CD8-positive, alpha-beta memory T cell (primary cell): Measurements from ENCODE around the gene ZFP91. TPM values are rescaled to one million over a fixed set of nuclear protein-coding genes. Genes with fewer than 3 reads are reported as not detected.

Experiments
- CTCF ChIA-PET: fragments of 350-600 bp; sonication (Branson Sonifier 250); formaldehyde crosslinking; loops from one replicate; lab custom pipeline; 2021; ENCODE audit warnings: antibody characterized with exemption; lab: Charles Lee
- POLR2A ChIA-PET: fragments of 350-600 bp; sonication (Branson Sonifier 250); formaldehyde crosslinking; loops from one replicate; lab custom pipeline; 2021; ENCODE audit warnings: antibody characterized with exemption; lab: Charles Lee
- DNase-seq, 5 donors: peaks; one replicate each; pipeline versions ENCODE4 v3.0.0 to v3.0.0-alpha.2; 2020 to 2022; ENCODE audit warnings: mixed read lengths in 1 of 5
- H3K27ac ChIP-seq: one replicate; pipeline ENCODE4 v1.7.0; 2013; ENCODE audit warnings: low read depth, mild to moderate bottlenecking, low read length, moderate library complexity
- H3K27me3 ChIP-seq: 2 replicates; pipeline ENCODE4 v1.7.0; 2013; ENCODE audit warnings: low read length, mild to moderate bottlenecking; ENCODE audit not compliant: insufficient read depth, poor library complexity, severe bottlenecking
- H3K36me3 ChIP-seq: 2 replicates; pipeline ENCODE4 v1.7.0; 2013; ENCODE audit warnings: mild to moderate bottlenecking, low read length, moderate library complexity; ENCODE audit not compliant: insufficient read depth
- H3K4me1 ChIP-seq: 2 replicates; pipeline ENCODE4 v1.7.0; 2013; ENCODE audit warnings: mild to moderate bottlenecking, low read length, moderate library complexity; ENCODE audit not compliant: insufficient read depth
- H3K4me3 ChIP-seq: 2 replicates; pipeline ENCODE4 v1.7.0; 2013; ENCODE audit warnings: mild to moderate bottlenecking, low read length
- H3K9me3 ChIP-seq: 2 replicates; pipeline ENCODE4 v1.7.0; 2013; ENCODE audit warnings: mild to moderate bottlenecking, low read length
- H3K27ac Mint-ChIP-seq, 8 donors: one replicate each; pipeline ENCODE4 v1.8.0; 2020 to 2021; ENCODE audit warnings: mixed read lengths in 8 of 8, mild to moderate bottlenecking in 6 of 8, inconsistent platforms in 3 of 8, moderate library complexity in 3 of 8
- H3K27me3 Mint-ChIP-seq, 2 donors: one replicate each; pipeline ENCODE4 v1.8.0; 2020 to 2021; ENCODE audit warnings: mixed read lengths in 2 of 2, mild to moderate bottlenecking in 1 of 2, moderate library complexity in 1 of 2
- H3K36me3 Mint-ChIP-seq, 3 donors: one replicate each; pipeline ENCODE4 v1.8.0; 2020 to 2021; ENCODE audit warnings: mixed read lengths in 3 of 3, inconsistent platforms in 1 of 3, mild to moderate bottlenecking in 1 of 3
- H3K4me1 Mint-ChIP-seq, 3 donors: one replicate each; pipeline ENCODE4 v1.8.0; 2020 to 2021; ENCODE audit warnings: mixed read lengths in 3 of 3, inconsistent platforms in 1 of 3, mild to moderate bottlenecking in 1 of 3
- H3K4me3 Mint-ChIP-seq, 7 donors: one replicate each; pipeline ENCODE4 v1.8.0; 2020 to 2021; ENCODE audit warnings: mixed read lengths in 7 of 7, mild to moderate bottlenecking in 6 of 7, moderate library complexity in 4 of 7, inconsistent platforms in 2 of 7
- H3K9me3 Mint-ChIP-seq, 5 donors: one replicate each; pipeline ENCODE4 v1.8.0; 2020 to 2022; ENCODE audit warnings: mixed read lengths in 5 of 5, mild to moderate bottlenecking in 3 of 5, moderate library complexity in 2 of 5, inconsistent platforms in 1 of 5
- polyA plus RNA-seq: library from polyadenylated mRNA; unstranded; fragments of 300-500 nt; fragmentation: Illumina TruSeq; gene quantifications from one replicate; pipeline ENCODE4 v1.2.3, GENCODE V29; 2021
- total RNA-seq, 2 experiments: library from RNA; stranded (reverse); gene quantifications; one replicate each; pipeline ENCODE4 v1.2.3, GENCODE V29; 2021

Gene ZFP91
- total and polyA plus RNA-seq, 3 experiments from 2014 or later, result 6.9 to 61.7 (median 61.0) TPM

- CTCF ChIA-PET, result no interaction called here
- H3K27ac ChIP-seq, result no peak overlapping the region
- peaks cover 18% of the 10 kb centered on the region for H3K4me1 ChIP-seq
- peaks cover 10% of the 10 kb centered on the region for H3K36me3 ChIP-seq
- H3K27me3 Mint-ChIP-seq, result no peaks in the 10 kb centered on the region
- no peak overlapping the region for H3K4me3 Mint-ChIP-seq
- no peak overlapping the region for H3K4me3 ChIP-seq
- H3K9me3 Mint-ChIP-seq, result no peaks in the 10 kb centered on the region
- peak overlapping the region in 3 of 8 donors; percentile 20 to 50 (median 27) for H3K27ac Mint-ChIP-seq
- H3K9me3 ChIP-seq, result no peaks in the 10 kb centered on the region
- peaks cover 52 to 90% (median 82%) of the 10 kb centered on the region in 3 donors for H3K4me1 Mint-ChIP-seq
- DNase-seq, result no peak
- H3K36me3 Mint-ChIP-seq, result peaks cover 0 to 45% (median under 1%) of the 10 kb centered on the region in 3 donors
- POLR2A ChIA-PET, result no interaction called here
- H3K27me3 ChIP-seq, result no peaks in the 10 kb centered on the region
Measured at GRCh38 chr11:58586998-58587397, 8.1 kb downstream of the ZFP91 start.

DNA sequence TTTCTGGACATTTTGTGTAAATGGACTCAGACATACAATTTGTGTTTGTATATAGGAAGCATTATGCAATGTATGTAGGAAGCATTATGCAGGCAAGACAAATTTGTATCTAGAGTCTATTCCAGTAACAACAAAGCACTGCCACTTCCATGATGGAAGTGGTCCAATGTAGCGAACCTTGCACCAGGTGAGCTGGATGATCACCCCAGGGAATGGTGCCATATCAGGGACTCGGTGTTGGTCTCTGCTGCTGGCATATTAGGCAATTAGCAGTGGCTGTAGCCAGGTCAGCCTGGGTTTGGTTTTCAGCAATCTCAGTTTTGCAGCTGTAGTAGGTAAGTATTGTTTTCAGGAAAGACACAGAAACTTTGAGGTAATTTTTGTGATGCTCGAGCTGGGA is 12.8 kb downstream of the ZFP91 start:
- POLR2A ChIA-PET, result no interaction called here
- Histone ChIP-seq H3K27ac (no peak overlapping the region), H3K4me3 (no peak overlapping the region), H3K4me1 (peaks cover 17% of the 10 kb centered on the region), H3K36me3 (peaks cover 4% of the 10 kb centered on the region), H3K9me3 (no peaks in the 10 kb centered on the region), H3K27me3 (no peaks in the 10 kb centered on the region)
- H3K4me1 Mint-ChIP-seq, result peaks cover 58 to 90% (median 87%) of the 10 kb centered on the region in 3 donors
- no peak for DNase-seq
- H3K4me3 Mint-ChIP-seq, result no peak overlapping the region
- H3K27me3 Mint-ChIP-seq, result no peaks in the 10 kb centered on the region
- CTCF ChIA-PET, result no interaction called here
- H3K36me3 Mint-ChIP-seq, result peaks cover 0 to 50% (median 11%) of the 10 kb centered on the region in 3 donors
- no peak overlapping the region for H3K27ac Mint-ChIP-seq
- no peaks in the 10 kb centered on the region for H3K9me3 Mint-ChIP-seq

- Histone ChIP-seq H3K27ac (no peak overlapping the region), H3K4me1 (peaks cover 29% of the 10 kb centered on the region), H3K9me3 (no peaks in the 10 kb centered on the region), H3K4me3 (no peak overlapping the region), H3K36me3 (no peaks in the 10 kb centered on the region), H3K27me3 (no peaks in the 10 kb centered on the region)
- Mint-ChIP-seq H3K27me3 (no peaks in the 10 kb centered on the region), H3K9me3 (no peaks in the 10 kb centered on the region), H3K36me3 (peaks cover 0 to 44% (median 11%) of the 10 kb centered on the region in 3 donors), H3K4me1 (peaks cover 63 to 90% (median 87%) of the 10 kb centered on the region in 3 donors), H3K27ac (no peak overlapping the region), H3K4me3 (no peak overlapping the region)
- ChIA-PET CTCF (interaction anchor here (1.0 kb wide), 1 partner anchor 60 kb away, joined by 3 read pairs; no protein-coding TSS in a partner anchor), POLR2A (no interaction called here)
- DNase-seq, result no peak
Measured at GRCh38 chr11:58592760-58593472, 14.1 kb downstream of the ZFP91 start.

DNA sequence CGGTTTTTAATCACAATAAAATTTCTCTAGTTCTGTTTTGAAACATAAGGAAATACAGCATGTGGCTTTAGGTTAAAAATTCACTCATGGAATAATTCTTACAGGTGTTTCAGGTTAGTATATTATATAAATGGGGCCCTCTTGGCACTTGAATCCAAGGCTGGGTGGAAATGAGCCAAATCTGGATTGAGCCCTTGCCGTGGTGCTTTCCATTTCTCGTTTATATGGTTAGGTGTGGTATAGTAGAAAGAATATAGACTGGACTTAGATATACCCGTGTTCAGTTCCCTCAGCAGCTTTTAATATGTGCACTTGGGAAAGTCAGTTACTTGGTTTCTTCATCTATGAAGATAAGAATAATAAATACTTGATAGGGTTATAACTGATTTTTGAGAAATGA is 16.0 kb downstream of the ZFP91 start:
- no peaks in the 10 kb centered on the region for H3K27me3 Mint-ChIP-seq
- DNase-seq, result no peak
- peaks cover 0 to 42% (median 13%) of the 10 kb centered on the region in 3 donors for H3K36me3 Mint-ChIP-seq
- no peak overlapping the region for H3K27ac ChIP-seq
- ChIA-PET CTCF (no interaction called here), POLR2A (no interaction called here)
- peaks cover 71 to 95% (median 91%) of the 10 kb centered on the region in 3 donors for H3K4me1 Mint-ChIP-seq
- H3K4me3 ChIP-seq, result no peak overlapping the region
- peak overlapping the region in 1 of 8 donors; percentile 3 for H3K27ac Mint-ChIP-seq
- no peaks in the 10 kb centered on the region for H3K36me3 ChIP-seq
- H3K9me3 Mint-ChIP-seq, result no peaks in the 10 kb centered on the region
- no peaks in the 10 kb centered on the region for H3K27me3 ChIP-seq
- no peaks in the 10 kb centered on the region for H3K9me3 ChIP-seq
- no peak overlapping the region for H3K4me3 Mint-ChIP-seq
- peaks cover 40% of the 10 kb centered on the region for H3K4me1 ChIP-seq

DNA sequence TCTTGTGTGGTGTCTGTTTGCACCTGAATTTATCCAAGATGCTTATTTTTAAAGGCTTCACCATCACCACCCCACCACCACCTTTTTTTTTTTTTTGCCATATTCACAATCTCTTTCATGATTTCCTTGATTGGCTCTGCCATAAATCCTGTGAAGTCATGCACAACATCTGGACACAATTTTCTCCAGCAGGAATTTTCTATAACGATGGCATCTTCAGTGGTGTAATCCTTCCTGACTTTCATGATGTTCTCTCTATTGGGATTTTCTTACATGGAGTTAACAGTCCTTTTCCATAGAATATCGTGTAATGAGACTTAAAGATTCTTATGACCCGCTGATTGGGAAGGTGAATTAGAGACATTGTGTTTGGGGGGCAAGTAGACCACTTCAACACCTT is 17.8 kb downstream of the ZFP91 start:
- Mint-ChIP-seq H3K27me3 (no peaks in the 10 kb centered on the region), H3K27ac (peak overlapping the region in 2 of 8 donors; percentile 9 to 46), H3K9me3 (no peaks in the 10 kb centered on the region), H3K4me1 (peaks cover 79 to 94% (median 94%) of the 10 kb centered on the region in 3 donors), H3K36me3 (peaks cover 0 to 37% (median 14%) of the 10 kb centered on the region in 3 donors), H3K4me3 (no peak overlapping the region)
- CTCF ChIA-PET, result interaction anchor here (1.0 kb wide), 1 partner anchor 29 kb away, joined by 3 read pairs; no protein-coding TSS in a partner anchor
- H3K9me3 ChIP-seq, result no peaks in the 10 kb centered on the region
- POLR2A ChIA-PET, result no interaction called here
- no peaks in the 10 kb centered on the region for H3K36me3 ChIP-seq
- H3K4me3 ChIP-seq, result no peak overlapping the region
- no peaks in the 10 kb centered on the region for H3K27me3 ChIP-seq
- H3K4me1 ChIP-seq, result peaks cover 43% of the 10 kb centered on the region
- H3K27ac ChIP-seq, result no peak overlapping the region
- DNase-seq, result no peak

DNA sequence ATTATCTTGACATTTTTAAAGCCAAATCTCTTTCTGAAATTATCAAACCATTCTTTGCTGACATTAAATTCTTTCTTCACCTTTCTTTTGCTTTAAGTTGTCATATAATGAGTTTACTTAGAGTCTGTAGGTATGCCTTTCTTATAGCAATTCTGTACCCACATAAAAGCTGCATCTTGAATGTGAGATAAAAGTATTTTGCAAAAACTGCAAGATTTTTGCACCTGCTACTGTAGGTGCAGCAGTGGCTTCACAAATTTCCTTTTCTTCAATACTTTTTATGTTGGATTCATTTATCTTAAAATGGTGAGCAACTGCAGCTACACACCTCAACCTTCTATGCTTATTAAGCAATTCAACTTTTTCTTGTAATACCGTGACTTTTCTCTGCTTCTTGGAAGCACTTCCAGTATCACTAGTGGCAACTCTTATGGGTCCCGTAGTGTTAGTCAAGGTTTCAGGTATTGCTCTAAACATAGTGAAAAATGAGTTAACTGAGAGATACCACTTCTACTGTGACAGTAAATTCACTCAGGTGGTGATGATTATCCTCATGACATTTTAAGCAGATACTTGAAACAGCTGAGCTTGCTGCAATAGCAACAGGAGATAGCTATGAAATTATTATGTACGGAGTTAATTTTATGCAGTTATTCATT is 18.8 kb downstream of the ZFP91 start:
- ChIA-PET CTCF (interaction anchor here (0.6 to 1.5 kb wide), 2 partner anchors 30 to 79 kb away, joined by 3 read pairs; no protein-coding TSS in a partner anchor), POLR2A (interaction anchor here (0.6 to 0.7 kb wide), 2 partner anchors 9 to 22 kb away, joined by 3 to 4 read pairs; partner anchors contain the start of gene LPXN)
- H3K27me3 ChIP-seq, result no peaks in the 10 kb centered on the region
- peaks cover 0 to 36% (median 10%) of the 10 kb centered on the region in 3 donors for H3K36me3 Mint-ChIP-seq
- no peaks in the 10 kb centered on the region for H3K27me3 Mint-ChIP-seq
- H3K4me3 Mint-ChIP-seq, result peak overlapping the region in 1 of 7 donors; percentile 47
- DNase-seq, result no peak
- no peaks in the 10 kb centered on the region for H3K36me3 ChIP-seq
- H3K4me1 ChIP-seq, result peaks cover 38% of the 10 kb centered on the region
- H3K9me3 ChIP-seq, result no peaks in the 10 kb centered on the region
- H3K9me3 Mint-ChIP-seq, result no peaks in the 10 kb centered on the region
- H3K4me3 ChIP-seq, result no peak overlapping the region
- H3K27ac Mint-ChIP-seq, result peak overlapping the region in 5 of 8 donors; percentile 10 to 33 (median 21)
- H3K4me1 Mint-ChIP-seq, result peaks cover 81 to 98% (median 96%) of the 10 kb centered on the region in 3 donors
- H3K27ac ChIP-seq, result no peak overlapping the region

DNA sequence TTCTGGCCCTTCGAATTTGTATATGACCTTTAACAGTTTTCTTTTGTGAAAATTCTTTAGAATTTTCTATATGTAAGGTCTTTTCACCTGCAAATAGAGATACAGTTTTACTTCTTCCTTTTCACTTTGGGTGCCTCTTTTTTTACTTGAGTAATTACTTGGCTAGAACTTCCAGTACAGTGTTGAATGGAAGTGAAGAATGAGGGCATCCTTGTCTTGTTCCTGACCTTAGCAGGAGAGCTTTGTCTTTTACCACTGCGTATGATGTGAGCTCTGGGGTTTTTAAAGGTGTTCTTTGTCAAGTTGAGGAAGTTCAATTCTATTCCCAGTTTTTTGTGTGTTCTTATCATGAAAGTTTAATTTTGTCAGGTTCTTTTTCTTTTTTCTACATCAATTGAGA is 21.6 kb downstream of the ZFP91 start:
- H3K4me1 ChIP-seq, result peaks cover 45% of the 10 kb centered on the region
- CTCF ChIA-PET, result no interaction called here
- H3K9me3 Mint-ChIP-seq, result no peaks in the 10 kb centered on the region
- H3K27me3 ChIP-seq, result no peaks in the 10 kb centered on the region
- H3K4me3 Mint-ChIP-seq, result no peak overlapping the region
- no peak for DNase-seq
- H3K36me3 ChIP-seq, result no peaks in the 10 kb centered on the region
- no peaks in the 10 kb centered on the region for H3K27me3 Mint-ChIP-seq
- H3K4me3 ChIP-seq, result no peak overlapping the region
- no peak overlapping the region for H3K27ac ChIP-seq
- H3K27ac Mint-ChIP-seq, result peak overlapping the region in 3 of 8 donors; percentile 1 to 57 (median 43)
- POLR2A ChIA-PET, result no interaction called here
- peaks cover 87 to 99% (median 98%) of the 10 kb centered on the region in 3 donors for H3K4me1 Mint-ChIP-seq
- no peaks in the 10 kb centered on the region for H3K9me3 ChIP-seq
- H3K36me3 Mint-ChIP-seq, result peaks cover 5 to 39% (median 8%) of the 10 kb centered on the region in 3 donors
